Stimulated activated CD4-positive, alpha-beta T cell treated with anti-CD3 and anti-CD28 coated beads, Interleukin-12 subunit alpha, Interleukin-12 subunit beta, amount 100 ng/mL, for 24 hours (primary cell): ENCODE results near the gene TEX53.
A peak's percentile ranks its signal among the peaks of the same experiment; 100 is the strongest.

Experiments
- DNase-seq, 2 experiments: peaks; one replicate each; pipeline ENCODE4 v3.0.0-alpha.2; 2020; ENCODE audit warnings: low read depth in 2 of 2

TEX53 gene

DNA sequence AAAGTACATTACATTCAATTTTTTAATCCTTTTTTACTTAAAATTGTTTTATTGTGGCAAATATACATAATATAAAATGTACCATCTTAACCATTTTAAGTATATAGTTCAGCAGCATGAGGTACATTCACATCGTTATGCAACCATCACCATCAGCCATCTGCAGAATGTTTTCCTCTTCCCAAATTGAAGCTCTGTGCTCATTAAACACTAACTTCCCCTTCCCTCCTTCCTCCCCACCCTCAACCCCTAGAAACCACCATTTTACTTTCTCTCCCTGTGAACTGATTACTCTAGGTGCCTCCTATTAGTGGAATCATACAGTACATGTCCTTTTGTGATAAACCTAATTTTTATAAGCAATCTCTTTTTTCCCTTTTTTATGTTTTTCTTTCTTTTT, 15.6 kb downstream of the TEX53 start:
- DNase-seq: no peak

- no peak for DNase-seq
Measured at GRCh38 chr9:114638404-114638803, 19.2 kb downstream of the TEX53 start.

- DNase-seq: no peak
Measured at GRCh38 chr9:114634387-114634786, 23.2 kb downstream of the TEX53 start.

DNA sequence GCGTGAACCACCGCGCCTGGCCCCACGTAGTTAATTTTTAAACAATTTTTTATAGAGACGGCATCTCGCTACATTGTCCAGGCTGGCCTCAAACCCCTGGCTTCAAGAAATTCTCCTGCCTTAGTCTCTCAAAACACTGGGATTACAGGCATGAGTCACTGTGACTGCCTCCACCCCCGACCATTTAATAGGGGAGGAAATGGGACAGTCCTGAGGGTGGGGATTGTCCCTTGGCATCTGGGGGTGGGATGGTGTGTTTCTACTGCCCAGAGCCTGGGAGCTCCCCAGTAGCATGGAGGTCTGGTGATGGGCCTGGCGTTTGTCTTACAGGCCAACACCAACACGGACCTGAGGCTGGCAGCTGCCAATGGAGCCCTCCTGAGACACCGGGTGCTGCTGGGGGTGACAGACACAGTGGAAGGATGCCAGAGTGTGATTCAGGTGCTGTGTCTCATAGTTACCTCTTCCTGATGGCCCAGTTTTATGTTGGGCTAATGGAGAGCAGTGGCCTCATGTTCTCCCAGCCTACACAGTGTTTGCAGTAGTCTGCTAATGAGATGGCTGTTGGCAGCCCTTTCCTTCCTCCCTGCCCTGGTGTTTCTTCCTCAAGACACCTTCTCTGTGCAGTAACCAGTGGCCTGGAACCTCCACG, 24.0 kb downstream of the TEX53 start:
- DNase-seq: no peak

- DNase-seq: no peak
Measured at GRCh38 chr9:114631166-114631565, 26.4 kb downstream of the TEX53 start.

GRCh38 chr9:114629563-114630090, 28.0 kb downstream of the TEX53 start:
- DNase-seq: no peak

GRCh38 chr9:114627553-114627952, 30.1 kb downstream of the TEX53 start:
- no peak for DNase-seq

- no peak for DNase-seq
Measured at GRCh38 chr9:114626415-114627020, 31.1 kb downstream of the TEX53 start.

DNA sequence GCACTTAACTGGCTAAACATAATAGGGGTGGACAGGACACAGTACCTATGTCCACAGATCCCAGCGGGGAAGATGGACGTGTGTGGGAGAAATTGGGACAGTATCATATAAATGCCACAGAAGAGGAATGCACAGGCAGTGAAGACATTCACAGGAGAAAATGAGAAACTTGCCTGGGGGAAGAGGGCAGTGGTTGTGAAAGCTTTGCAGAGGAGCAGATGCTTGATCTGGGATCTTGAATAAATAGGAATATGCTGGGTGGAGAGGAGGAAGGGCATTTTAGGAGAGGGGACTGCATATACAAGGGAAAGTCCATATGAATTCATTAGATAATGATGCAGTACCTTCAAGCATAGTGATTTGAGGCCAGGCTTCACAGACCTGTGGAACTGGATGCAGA, 32.9 kb downstream of the TEX53 start:
- DNase-seq: no peak

- no peak for DNase-seq
Measured at GRCh38 chr9:114621975-114622609, 35.5 kb downstream of the TEX53 start.

GRCh38 chr9:114621561-114621960, 36.0 kb downstream of the TEX53 start:
- DNase-seq: no peak

- DNase-seq: no peak
Measured at GRCh38 chr9:114619191-114619761, 38.3 kb downstream of the TEX53 start.

- DNase-seq: no peak
Measured at GRCh38 chr9:114616684-114617520, 40.7 kb downstream of the TEX53 start.

DNA sequence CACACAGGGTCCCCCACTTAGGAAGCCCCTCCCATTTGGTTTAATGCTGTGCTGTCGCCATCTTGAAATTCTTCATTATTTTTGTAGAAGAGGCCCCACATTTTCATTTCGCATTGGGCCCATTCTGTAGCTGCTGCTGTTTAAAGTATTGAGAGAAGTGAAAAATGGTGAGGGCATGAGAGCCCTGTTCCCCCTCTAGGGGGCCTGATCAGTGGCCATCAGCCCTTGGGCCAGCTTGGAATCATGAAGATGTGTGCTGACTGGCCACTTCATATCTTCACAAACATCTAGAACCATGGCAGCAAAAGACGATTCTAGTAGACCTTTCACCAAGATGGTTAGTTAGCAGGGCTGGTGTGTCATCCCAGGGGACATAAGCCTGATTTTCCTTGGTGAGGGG, 43.2 kb downstream of the TEX53 start:
- DNase-seq: no peak

DNA sequence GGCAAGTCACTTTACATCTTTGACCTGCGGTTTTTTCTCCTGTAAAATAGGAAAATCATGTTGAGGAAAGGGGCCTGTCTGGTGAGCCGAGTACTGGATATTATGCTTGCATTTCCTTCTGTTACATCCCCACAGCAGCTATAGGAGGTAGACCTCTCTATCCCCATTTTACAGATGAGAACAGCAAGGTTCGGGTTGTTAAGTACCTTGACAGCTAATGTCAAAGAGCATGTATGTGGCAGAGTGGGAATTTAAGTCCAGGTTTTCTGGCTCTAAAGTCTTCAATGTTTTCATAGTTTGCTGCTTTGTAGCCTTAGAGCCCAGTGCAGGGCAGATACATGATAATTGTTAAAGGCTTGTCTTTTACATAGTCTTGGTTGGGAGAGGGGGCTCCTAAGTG, 43.7 kb downstream of the TEX53 start:
- DNase-seq: no peak

- no peak for DNase-seq
Measured at GRCh38 chr9:114613087-114613486, 44.5 kb downstream of the TEX53 start.

DNA sequence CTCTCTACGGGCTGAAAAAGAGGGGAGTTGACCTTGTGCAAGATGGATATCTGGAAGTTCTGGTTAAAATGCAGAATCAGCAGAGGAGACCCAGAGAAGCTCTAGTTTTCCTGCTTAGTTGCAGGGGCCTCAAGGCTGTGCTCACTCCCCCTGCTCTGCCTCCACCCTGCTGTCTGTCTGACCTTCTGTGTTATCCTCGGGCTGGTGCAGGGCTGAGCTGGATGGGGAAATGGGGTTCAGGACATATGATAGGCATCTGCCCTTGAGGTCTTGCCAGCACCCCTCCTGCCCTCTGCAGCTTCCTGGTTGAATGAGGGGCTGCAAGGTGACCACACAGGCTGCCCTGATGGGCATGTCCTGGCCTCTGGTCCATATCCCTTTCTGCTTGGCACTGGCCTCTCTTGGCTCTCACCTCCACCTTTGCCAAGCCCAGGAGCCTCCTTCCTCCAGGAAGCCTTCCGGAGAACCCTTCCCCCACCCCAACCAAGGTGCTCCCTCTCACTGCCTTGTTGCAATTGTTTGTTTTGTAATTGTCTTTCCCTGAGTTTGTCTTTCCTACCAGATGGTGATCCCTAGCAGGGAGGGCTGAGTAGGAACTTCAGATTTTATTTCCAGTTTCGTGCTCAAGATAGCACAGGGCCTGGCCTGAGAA, 45.2 kb downstream of the TEX53 start:
- DNase-seq: no peak

GRCh38 chr9:114611516-114612271, 45.9 kb downstream of the TEX53 start:
- DNase-seq: peak in 1 of 2 experiments; percentile 28

DNA sequence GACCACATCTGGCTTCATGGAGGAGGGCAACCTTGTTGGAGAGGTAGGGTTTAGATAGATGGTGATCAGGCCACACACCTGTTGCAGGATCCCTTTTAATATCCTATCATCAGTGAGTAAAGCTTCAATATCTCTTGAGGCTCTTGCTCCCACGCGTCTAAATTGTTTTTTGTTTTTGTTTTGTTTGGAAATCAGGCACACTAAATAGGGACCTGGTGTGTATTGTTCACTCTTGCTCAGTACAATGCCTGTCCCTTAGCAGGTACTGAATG, 49.1 kb downstream of the TEX53 start:
- no peak for DNase-seq

GRCh38 chr9:114607671-114608524, 49.7 kb downstream of the TEX53 start:
- no peak for DNase-seq
